ENCODE results near the gene BTBD10.

DNA sequence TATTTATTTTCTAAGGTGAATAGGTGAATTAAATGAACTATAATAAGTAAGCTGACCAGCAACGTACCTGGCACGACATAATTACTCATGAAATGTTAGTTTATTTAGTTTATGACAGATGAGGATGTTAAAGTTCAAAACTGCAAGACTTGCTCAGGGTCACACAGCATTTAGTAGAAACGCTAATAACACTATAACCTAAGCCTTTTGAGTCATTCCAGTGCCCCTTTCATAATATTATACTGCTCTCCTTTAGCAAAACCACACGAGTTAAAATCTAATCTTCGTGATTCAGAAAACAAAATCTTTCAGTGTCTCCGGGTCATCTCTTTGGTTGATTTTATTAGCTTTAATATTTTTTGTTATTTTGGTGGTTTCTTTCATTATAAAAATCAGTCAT is 39.6 kb downstream of the BTBD10 start:
- TF ChIP-seq, protein P1, sequence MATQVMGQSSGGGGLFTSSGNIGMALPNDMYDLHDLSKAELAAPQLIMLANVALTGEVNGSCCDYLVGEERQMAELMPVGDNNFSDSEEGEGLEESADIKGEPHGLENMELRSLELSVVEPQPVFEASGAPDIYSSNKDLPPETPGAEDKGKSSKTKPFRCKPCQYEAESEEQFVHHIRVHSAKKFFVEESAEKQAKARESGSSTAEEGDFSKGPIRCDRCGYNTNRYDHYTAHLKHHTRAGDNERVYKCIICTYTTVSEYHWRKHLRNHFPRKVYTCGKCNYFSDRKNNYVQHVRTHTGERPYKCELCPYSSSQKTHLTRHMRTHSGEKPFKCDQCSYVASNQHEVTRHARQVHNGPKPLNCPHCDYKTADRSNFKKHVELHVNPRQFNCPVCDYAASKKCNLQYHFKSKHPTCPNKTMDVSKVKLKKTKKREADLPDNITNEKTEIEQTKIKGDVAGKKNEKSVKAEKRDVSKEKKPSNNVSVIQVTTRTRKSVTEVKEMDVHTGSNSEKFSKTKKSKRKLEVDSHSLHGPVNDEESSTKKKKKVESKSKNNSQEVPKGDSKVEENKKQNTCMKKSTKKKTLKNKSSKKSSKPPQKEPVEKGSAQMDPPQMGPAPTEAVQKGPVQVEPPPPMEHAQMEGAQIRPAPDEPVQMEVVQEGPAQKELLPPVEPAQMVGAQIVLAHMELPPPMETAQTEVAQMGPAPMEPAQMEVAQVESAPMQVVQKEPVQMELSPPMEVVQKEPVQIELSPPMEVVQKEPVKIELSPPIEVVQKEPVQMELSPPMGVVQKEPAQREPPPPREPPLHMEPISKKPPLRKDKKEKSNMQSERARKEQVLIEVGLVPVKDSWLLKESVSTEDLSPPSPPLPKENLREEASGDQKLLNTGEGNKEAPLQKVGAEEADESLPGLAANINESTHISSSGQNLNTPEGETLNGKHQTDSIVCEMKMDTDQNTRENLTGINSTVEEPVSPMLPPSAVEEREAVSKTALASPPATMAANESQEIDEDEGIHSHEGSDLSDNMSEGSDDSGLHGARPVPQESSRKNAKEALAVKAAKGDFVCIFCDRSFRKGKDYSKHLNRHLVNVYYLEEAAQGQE (IDR thresholded peaks at IDR 0.05; ENCODE audit: insufficient read depth in 1 of 2, low read depth in 2 of 2, low read length in 1 of 2) = no peak
- TF ChIP-seq, protein P2, sequence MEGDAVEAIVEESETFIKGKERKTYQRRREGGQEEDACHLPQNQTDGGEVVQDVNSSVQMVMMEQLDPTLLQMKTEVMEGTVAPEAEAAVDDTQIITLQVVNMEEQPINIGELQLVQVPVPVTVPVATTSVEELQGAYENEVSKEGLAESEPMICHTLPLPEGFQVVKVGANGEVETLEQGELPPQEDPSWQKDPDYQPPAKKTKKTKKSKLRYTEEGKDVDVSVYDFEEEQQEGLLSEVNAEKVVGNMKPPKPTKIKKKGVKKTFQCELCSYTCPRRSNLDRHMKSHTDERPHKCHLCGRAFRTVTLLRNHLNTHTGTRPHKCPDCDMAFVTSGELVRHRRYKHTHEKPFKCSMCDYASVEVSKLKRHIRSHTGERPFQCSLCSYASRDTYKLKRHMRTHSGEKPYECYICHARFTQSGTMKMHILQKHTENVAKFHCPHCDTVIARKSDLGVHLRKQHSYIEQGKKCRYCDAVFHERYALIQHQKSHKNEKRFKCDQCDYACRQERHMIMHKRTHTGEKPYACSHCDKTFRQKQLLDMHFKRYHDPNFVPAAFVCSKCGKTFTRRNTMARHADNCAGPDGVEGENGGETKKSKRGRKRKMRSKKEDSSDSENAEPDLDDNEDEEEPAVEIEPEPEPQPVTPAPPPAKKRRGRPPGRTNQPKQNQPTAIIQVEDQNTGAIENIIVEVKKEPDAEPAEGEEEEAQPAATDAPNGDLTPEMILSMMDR (IDR thresholded peaks at IDR 0.05) = no peak
- TF ChIP-seq POLR2AphosphoS5 (IDR thresholded peaks at IDR 0.05; ENCODE audit: low read depth, low read length) = no peak

All from Panc1 (cell line).